ENCODE data around the gene PTCHD4. TPM values are rescaled to one million over a fixed set of nuclear protein-coding genes. Genes with fewer than 3 reads are reported as not detected.
"Not testable (repeated sequence)": the region's sequence is repeated elsewhere in the genome, so short reads cannot be mapped to it uniquely, and the experiment has no call there.

The PTCHD4 gene
- total and polyA plus RNA-seq, 7 donors = 0.03 to 1.4 (median 1.1) TPM; not detected in 2

DNA sequence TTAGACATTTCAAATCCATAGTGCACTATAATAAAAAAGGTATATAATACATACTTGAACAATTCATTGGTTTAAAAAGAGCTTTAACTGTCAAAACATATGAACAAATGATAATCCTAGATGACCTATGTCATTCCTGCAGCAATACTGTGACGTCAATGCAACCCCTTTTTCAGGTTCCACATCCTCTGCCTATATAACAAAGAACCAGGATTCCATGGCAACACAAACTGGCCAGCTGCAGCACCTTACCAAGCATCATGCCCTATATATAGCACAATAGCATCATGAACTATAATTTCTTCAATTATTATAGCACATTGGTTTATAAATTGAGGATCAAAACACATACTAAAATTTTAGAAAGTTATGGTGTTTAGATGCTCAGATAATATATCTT is 578 bp upstream of the PTCHD4 start:
- 64 to 70% methylated on average over 1 of the region's 1 CpG for WGBS, 2 donors
- no peak overlapping the region for H3K4me3 ChIP-seq
- intact Hi-C loops (cut with DNase I) = no loop called here
- H3K27ac ChIP-seq = no peak overlapping the region
- no peaks in the 10 kb centered on the region for H3K4me1 ChIP-seq
- H3K9me3 ChIP-seq = no peaks in the 10 kb centered on the region
- H3K27me3 ChIP-seq = no peaks in the 10 kb centered on the region
- H3K36me3 ChIP-seq = no peaks in the 10 kb centered on the region
- TF ChIP-seq EP300 (IDR thresholded peaks at IDR 0.05) (no peak), POLR2AphosphoS5 (IDR thresholded peaks at IDR 0.05) (no peak), POLR2A (IDR thresholded peaks at IDR 0.05) (no peak)
- TF ChIP-seq, protein P1, sequence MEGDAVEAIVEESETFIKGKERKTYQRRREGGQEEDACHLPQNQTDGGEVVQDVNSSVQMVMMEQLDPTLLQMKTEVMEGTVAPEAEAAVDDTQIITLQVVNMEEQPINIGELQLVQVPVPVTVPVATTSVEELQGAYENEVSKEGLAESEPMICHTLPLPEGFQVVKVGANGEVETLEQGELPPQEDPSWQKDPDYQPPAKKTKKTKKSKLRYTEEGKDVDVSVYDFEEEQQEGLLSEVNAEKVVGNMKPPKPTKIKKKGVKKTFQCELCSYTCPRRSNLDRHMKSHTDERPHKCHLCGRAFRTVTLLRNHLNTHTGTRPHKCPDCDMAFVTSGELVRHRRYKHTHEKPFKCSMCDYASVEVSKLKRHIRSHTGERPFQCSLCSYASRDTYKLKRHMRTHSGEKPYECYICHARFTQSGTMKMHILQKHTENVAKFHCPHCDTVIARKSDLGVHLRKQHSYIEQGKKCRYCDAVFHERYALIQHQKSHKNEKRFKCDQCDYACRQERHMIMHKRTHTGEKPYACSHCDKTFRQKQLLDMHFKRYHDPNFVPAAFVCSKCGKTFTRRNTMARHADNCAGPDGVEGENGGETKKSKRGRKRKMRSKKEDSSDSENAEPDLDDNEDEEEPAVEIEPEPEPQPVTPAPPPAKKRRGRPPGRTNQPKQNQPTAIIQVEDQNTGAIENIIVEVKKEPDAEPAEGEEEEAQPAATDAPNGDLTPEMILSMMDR (IDR thresholded peaks at IDR 0.05) = no peak
- no peak for DNase-seq

DNA sequence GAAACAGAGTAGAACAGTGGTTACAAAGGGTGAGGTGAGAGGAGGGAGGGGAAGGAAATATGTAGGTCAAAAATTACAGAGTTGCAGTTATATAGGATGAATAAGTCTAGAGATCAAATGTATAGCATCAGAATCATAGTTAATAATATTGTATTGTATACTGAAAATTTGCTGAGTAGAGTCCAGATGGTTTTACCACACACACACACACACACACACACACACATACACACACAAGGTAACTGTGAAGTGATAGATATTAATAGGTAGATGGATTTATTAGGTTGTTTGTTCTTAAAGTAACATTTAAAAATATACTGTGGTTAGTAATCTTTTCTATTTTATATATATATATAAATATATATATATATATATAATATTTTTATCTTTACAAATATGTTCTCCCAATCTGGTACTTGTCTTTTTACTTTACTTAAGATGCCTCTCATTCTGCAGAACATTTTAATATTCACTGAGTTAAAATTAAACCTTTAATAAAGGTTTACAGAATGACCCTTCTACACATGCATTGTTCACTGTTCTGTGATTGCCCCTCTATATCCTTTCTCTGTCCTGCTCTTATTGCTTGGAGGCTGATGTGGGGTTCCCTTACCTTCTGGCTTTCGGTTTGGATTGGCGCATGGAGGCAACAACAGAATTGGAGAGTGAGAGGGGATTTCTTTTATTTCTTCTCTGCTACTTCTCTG is 408 bp downstream of the PTCHD4 start:
- H3K4me3 ChIP-seq = no peak overlapping the region
- 97% methylated on average over 2 of the region's 2 CpGs for WGBS, 2 donors
- H3K27ac ChIP-seq = no peak overlapping the region
- H3K36me3 ChIP-seq = no peaks in the 10 kb centered on the region
- no peaks in the 10 kb centered on the region for H3K9me3 ChIP-seq
- H3K27me3 ChIP-seq = no peaks in the 10 kb centered on the region
- intact Hi-C loops (cut with DNase I) = no loop called here
- no peaks in the 10 kb centered on the region for H3K4me1 ChIP-seq
- TF ChIP-seq, protein P1 (IDR thresholded peaks at IDR 0.05) = no peak
- no peak for TF ChIP-seq POLR2AphosphoS5 (IDR thresholded peaks at IDR 0.05)
- no peak for DNase-seq

DNA sequence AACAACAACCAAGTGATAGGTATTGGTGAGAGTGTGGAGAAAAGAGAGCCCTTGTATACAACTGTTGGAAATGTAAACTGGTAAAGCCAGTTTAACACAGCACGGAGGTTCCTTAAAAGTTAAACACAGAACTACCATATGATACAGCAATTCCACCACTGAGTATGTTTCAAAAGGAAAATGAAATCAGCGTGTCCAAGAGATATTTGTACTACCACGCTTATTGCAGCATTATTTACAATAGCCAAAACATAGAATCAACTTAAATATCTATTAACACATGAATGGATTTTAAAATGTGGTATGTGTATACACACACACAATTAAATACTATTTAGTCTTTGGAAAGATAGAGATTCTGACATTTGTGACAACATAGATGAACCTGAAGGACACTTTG is 1.1 kb downstream of the PTCHD4 start:
- intact Hi-C loops (cut with DNase I) = no loop called here
- Histone ChIP-seq H3K4me3 (no peak overlapping the region), H3K27ac (no peak overlapping the region), H3K36me3 (no peaks in the 10 kb centered on the region), H3K4me1 (no peaks in the 10 kb centered on the region), H3K9me3 (no peaks in the 10 kb centered on the region), H3K27me3 (no peaks in the 10 kb centered on the region)
- TF ChIP-seq EP300 (IDR thresholded peaks at IDR 0.05) = no peak
- TF ChIP-seq POLR2AphosphoS5 (IDR thresholded peaks at IDR 0.05) = no peak
- TF ChIP-seq POLR2A (IDR thresholded peaks at IDR 0.05) = no peak
- TF ChIP-seq, protein P1 (IDR thresholded peaks at IDR 0.05) = no peak
- no peak for DNase-seq
- WGBS, 2 donors = 14 to 47% methylated on average over 3 of the region's 3 CpGs

DNA sequence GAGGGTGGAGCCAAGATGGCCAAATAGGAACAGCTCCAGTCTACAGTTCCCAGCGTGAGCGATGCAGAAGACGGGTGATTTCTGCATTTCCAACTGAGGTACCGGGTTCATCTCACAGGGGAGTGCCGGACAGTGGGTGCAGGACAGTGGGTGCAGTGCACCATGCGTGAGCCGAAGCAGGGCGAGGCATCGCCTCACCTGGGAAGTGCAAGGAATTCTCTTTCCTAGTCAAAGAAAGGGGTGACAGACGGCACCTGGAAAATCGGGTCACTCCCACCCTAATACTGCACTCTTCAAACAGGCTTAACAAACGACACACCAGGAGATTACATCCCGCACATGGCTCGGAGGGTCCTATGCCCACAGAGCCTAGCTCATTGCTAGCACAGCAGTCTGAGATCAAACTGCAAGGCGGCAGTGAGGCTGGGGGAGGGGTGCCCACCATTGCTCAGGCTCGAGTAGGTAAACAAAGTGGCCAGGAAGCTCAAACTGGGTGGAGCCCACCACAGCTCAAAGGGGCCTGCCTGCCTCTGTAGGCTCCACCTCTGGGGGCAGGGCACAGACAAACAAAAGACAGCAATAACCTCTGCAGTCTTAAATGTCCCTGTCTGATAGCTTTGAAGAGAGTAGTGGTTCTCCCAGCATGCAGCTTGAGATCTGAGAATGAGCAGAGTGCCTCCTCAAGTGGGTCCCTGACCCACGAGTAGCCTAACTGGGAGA is 8.4 kb downstream of the PTCHD4 start:
- H3K27ac ChIP-seq; H3K9me3 ChIP-seq; H3K4me3 ChIP-seq; intact Hi-C loops (cut with DNase I); DNase-seq; H3K4me1 ChIP-seq; H3K27me3 ChIP-seq; H3K36me3 ChIP-seq: not testable (repeated sequence)
- WGBS, 2 donors = 87% methylated on average over 17 of the region's 17 CpGs

DNA sequence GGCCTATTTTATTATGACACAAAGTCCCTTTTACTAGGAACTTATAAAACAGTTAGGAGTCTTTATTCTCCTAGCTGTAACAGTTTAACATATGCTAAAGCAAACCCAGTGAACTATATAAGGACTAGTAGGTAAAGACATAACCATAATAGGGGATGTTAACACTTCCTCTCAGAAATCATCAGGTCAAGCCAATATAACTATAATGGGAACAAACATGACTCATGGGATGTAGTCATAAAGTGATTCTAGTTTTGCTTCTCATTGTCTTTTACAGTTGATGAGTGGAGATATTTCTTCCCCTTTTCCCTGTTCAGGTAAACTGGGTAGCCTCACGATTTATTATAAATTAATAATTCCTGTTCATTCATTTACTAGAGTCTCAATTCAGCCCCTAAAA is 9.7 kb downstream of the PTCHD4 start:
- DNase-seq = no peak
- H3K27ac ChIP-seq = no peak overlapping the region
- WGBS, 2 donors = 42 to 66% methylated on average over 1 of the region's 1 CpG
- no peaks in the 10 kb centered on the region for H3K9me3 ChIP-seq
- H3K27me3 ChIP-seq = no peaks in the 10 kb centered on the region
- H3K4me3 ChIP-seq = no peak overlapping the region
- H3K4me1 ChIP-seq = no peaks in the 10 kb centered on the region
- no peaks in the 10 kb centered on the region for H3K36me3 ChIP-seq
- no peak for TF ChIP-seq EP300 (IDR thresholded peaks at IDR 0.05)
- no peak for TF ChIP-seq POLR2AphosphoS5 (IDR thresholded peaks at IDR 0.05)
- no peak for TF ChIP-seq POLR2A (IDR thresholded peaks at IDR 0.05)
- intact Hi-C loops (cut with DNase I) = no loop called here

DNA sequence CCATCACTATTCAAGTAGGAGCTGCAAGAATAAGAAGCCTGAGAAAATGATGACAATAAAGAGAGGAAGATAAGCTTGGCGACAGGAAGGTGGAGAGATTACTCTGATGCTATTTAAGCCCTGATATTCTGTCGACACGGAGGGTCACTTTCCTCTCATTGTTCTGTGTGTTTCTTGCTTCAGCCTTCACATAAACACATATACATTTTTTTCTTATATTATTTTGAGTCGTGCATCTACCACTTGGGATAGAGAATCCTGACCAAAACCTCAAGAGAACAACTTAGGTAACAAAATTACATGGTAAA is 10.5 kb downstream of the PTCHD4 start:
- DNase-seq = no peak
- 71 to 81% methylated on average over 4 of the region's 4 CpGs for WGBS, 2 donors
- Histone ChIP-seq H3K27me3 (no peaks in the 10 kb centered on the region), H3K9me3 (no peaks in the 10 kb centered on the region), H3K27ac (no peak overlapping the region), H3K4me3 (no peak overlapping the region), H3K4me1 (no peaks in the 10 kb centered on the region), H3K36me3 (no peaks in the 10 kb centered on the region)
- intact Hi-C loops (cut with DNase I) = no loop called here
- no peak for TF ChIP-seq POLR2A (IDR thresholded peaks at IDR 0.05)
- TF ChIP-seq, protein P1 (IDR thresholded peaks at IDR 0.05) = no peak
- no peak for TF ChIP-seq EP300 (IDR thresholded peaks at IDR 0.05)
- TF ChIP-seq POLR2AphosphoS5 (IDR thresholded peaks at IDR 0.05) = no peak

Data from sigmoid colon (tissue), 7 donors.